ENCODE data around the gene KLF9.

KLF9 gene

DNA sequence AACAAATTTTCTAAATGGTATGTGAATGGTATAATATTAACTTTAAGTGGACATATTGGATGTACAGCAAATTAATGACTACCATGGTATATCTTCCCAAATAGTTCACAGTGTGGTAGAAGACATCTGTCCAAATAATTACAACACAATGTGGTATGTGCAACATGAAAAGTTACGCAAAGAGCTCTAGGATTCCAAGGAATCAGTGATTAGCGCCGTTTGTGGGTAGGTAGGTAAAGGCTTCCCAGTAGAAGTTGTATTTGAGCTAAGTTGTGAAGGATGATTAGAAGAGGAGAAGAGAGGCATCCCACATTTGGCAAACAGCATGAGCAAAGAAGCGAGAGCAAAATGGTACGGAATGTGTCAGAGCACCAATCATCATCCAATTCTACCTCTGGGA is 14.3 kb upstream of the KLF9 start:
- no peak for DNase-seq (ENCODE audit: low read depth, low spot score)
- ChIA-PET CTCF (interaction anchor here (2.0 to 2.6 kb wide), 3 partner anchors 12 to 173 kb away, joined by 6 to 10 read pairs (median 6); no protein-coding TSS in a partner anchor), POLR2A (no interaction called here)
- TF ChIP-seq, protein P1, sequence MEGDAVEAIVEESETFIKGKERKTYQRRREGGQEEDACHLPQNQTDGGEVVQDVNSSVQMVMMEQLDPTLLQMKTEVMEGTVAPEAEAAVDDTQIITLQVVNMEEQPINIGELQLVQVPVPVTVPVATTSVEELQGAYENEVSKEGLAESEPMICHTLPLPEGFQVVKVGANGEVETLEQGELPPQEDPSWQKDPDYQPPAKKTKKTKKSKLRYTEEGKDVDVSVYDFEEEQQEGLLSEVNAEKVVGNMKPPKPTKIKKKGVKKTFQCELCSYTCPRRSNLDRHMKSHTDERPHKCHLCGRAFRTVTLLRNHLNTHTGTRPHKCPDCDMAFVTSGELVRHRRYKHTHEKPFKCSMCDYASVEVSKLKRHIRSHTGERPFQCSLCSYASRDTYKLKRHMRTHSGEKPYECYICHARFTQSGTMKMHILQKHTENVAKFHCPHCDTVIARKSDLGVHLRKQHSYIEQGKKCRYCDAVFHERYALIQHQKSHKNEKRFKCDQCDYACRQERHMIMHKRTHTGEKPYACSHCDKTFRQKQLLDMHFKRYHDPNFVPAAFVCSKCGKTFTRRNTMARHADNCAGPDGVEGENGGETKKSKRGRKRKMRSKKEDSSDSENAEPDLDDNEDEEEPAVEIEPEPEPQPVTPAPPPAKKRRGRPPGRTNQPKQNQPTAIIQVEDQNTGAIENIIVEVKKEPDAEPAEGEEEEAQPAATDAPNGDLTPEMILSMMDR (IDR thresholded peaks at IDR 0.05; ENCODE audit: insufficient read depth, low read length, missing control alignments), result no peak
- no peak overlapping the region for H3K4me3 ChIP-seq (ENCODE audit: low read depth, low read length)

- ChIA-PET POLR2A (interaction anchor here (0.9 kb wide), 1 partner anchor 8 kb away, joined by 3 read pairs; no protein-coding TSS in a partner anchor), CTCF (interaction anchor here (0.6 to 2.6 kb wide), 6 partner anchors 9 to 175 kb away, joined by 3 to 10 read pairs (median 6); no protein-coding TSS in a partner anchor)
- no peak overlapping the region for H3K4me3 ChIP-seq (ENCODE audit: low read depth, low read length)
- no peak for DNase-seq (ENCODE audit: low read depth, low spot score)
- TF ChIP-seq, protein P1 (IDR thresholded peaks at IDR 0.05; ENCODE audit: insufficient read depth, low read length, missing control alignments), result no peak
These were observed 12.9 kb upstream of the KLF9 start for GRCh38 chr9:70427161-70427945.

GRCh38 chr9:70425192-70425591 is 10.7 kb upstream of the KLF9 start:
- ChIA-PET CTCF (interaction anchor here (0.9 to 1.0 kb wide), 2 partner anchors 14 to 25 kb away, joined by 3 read pairs; no protein-coding TSS in a partner anchor), POLR2A (no interaction called here)
- H3K4me3 ChIP-seq (ENCODE audit: low read depth, low read length), result no peak overlapping the region
- TF ChIP-seq, protein P1 (IDR thresholded peaks at IDR 0.05; ENCODE audit: insufficient read depth, low read length, missing control alignments), result no peak
- no peak for DNase-seq (ENCODE audit: low read depth, low spot score)

DNA sequence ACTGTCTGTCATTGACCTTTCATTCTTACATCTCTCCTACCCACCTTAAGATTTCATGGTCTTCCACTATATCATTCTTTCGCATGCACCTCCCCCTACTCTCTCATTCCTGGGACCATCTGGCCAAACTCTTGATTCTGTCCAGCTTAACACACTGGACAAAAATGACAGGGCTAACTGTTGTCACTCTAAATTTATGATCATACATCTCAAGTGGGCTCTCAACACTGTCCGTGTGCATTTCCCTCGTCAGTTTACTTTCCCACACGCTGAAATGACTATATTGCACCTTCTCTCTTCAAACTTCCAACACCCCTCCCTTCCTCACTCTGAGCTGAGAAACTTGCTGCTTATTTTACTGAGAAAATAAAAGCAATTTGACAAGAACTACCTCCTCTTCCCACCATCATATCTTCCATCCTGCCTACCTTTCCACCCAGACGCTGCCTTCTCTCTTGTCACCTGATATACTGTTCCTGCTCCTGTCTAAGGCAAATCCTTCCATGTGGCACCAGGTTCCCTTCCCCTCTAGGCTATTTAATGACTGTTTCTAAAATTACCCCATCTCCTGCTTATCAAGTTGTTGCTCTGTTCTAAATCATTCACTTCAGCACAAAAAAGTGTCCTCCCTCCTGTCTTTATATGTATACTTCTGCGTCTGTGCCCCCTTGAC is 8.1 kb upstream of the KLF9 start:
- H3K4me3 ChIP-seq (ENCODE audit: low read depth, low read length), result no peak overlapping the region
- TF ChIP-seq, protein P1 (IDR thresholded peaks at IDR 0.05; ENCODE audit: insufficient read depth, low read length, missing control alignments), result no peak
- ChIA-PET POLR2A (interaction anchor here (0.9 kb wide), 1 partner anchor 10 kb away, joined by 4 read pairs; no protein-coding TSS in a partner anchor), CTCF (interaction anchor here (0.6 to 1.8 kb wide), 2 partner anchors 12 to 62 kb away, joined by 3 to 9 read pairs; no protein-coding TSS in a partner anchor)
- DNase-seq (ENCODE audit: low read depth, low spot score), result no peak

GRCh38 chr9:70421272-70422180 is 7.1 kb upstream of the KLF9 start:
- TF ChIP-seq, protein P1 (IDR thresholded peaks at IDR 0.05; ENCODE audit: insufficient read depth, low read length, missing control alignments), result no peak
- ChIA-PET POLR2A (interaction anchor here (0.9 to 3.8 kb wide), 5 partner anchors 9 to 180 kb away, joined by 3 to 51 read pairs (median 4); no protein-coding TSS in a partner anchor), CTCF (interaction anchor here (0.6 to 4.7 kb wide), 6 partner anchors 13 to 181 kb away, joined by 3 to 35 read pairs (median 3); no protein-coding TSS in a partner anchor)
- no peak for DNase-seq (ENCODE audit: low read depth, low spot score)
- H3K4me3 ChIP-seq (ENCODE audit: low read depth, low read length), result no peak overlapping the region; the same call in 1 of the 2 replicates
